Heart left ventricle (tissue), 16 donors: Measurements from ENCODE around the gene NLRP6. TPM values are rescaled to one million over a fixed set of nuclear protein-coding genes. Genes with fewer than 3 reads are reported as not detected.
"Not testable (repeated sequence)": the region's sequence is repeated elsewhere in the genome, so short reads cannot be mapped to it uniquely, and the experiment has no call there.

Experiments
- ATAC-seq, 4 donors: fragments of 200-7000 bp; cut with Tn5 transposase; one replicate each; pipeline ENCODE4 v1.9.1; 2020 to 2022; ENCODE audit warnings: moderate library complexity in 4 of 4, mild to moderate bottlenecking in 3 of 4, moderate number of reproducible peaks in 1 of 4
- DNase-seq, 5 donors: peaks; one replicate each; pipeline ENCODE4 v3.0.0-alpha.2; 2020
- H3K27ac ChIP-seq, 12 donors: fragments of 200-600 bp; sonication (generic) in 4 of 12; one replicate each; pipeline versions ENCODE4 v1.5.0 to v1.8.0; 2016 to 2022; ENCODE audit warnings: mild to moderate bottlenecking in 2 of 12
- H3K27me3 ChIP-seq, 9 donors: fragments of 200-600 bp; sonication (generic) in 2 of 9; one replicate each; pipeline versions ENCODE4 v1.5.1 to v1.8.0; 2016 to 2022; ENCODE audit warnings: mild to moderate bottlenecking in 3 of 9
- H3K36me3 ChIP-seq, 9 donors: fragments of 200-600 bp; sonication (generic) in 2 of 9; one replicate each; pipeline versions ENCODE4 v1.5.0 to v1.8.0; 2018 to 2022; ENCODE audit warnings: mild to moderate bottlenecking in 2 of 9
- H3K4me1 ChIP-seq, 12 donors: fragments of 200-600 bp; sonication (generic) in 4 of 12; one replicate each; pipeline versions ENCODE4 v1.5.0 to v1.8.0; 2016 to 2022; ENCODE audit warnings: mild to moderate bottlenecking in 3 of 12
- H3K4me3 ChIP-seq, 12 donors: fragments of 200-600 bp; sonication (generic) in 4 of 12; one replicate each; pipeline versions ENCODE4 v1.5.0 to v1.8.0; 2017 to 2022; ENCODE audit warnings: mild to moderate bottlenecking in 9 of 12, moderate library complexity in 4 of 12
- H3K9me3 ChIP-seq, 12 donors: fragments of 200-600 bp; sonication (generic) in 4 of 12; one replicate each; pipeline versions ENCODE4 v1.5.0 to v1.8.0; 2016 to 2022; ENCODE audit warnings: mild to moderate bottlenecking in 1 of 12
- CTCF ChIP-seq, 12 donors: fragments of 200-600 bp; sonication (generic) in 4 of 12; IDR thresholded peaks; one replicate each; pipeline versions ENCODE4 v1.5.0 to v1.8.0; 2018 to 2022; ENCODE audit warnings: antibody characterized with exemption in 12 of 12, mild to moderate bottlenecking in 5 of 12
- POLR2A ChIP-seq, 2 donors: fragments of 450-650 bp; IDR thresholded peaks; one replicate each; pipeline ENCODE4 v1.6.1; 2017; ENCODE audit warnings: antibody characterized with exemption in 2 of 2, mild to moderate bottlenecking in 2 of 2, moderate library complexity in 2 of 2
- WGBS, 4 donors: extraction: QIAGEN DNeasy Blood & Tissue Kit in 2 of 4; methylation state at CpG; one replicate each; pipeline versions ENCODE4 v1.1.5 to v1.1.7; 2013 to 2018; 5-methylcytosine and 5-hydroxymethylcytosine counted together
- intact Hi-C, 10 donors: fragments of 100-400 bp; cut with DNase I; formaldehyde crosslinking; loops; one replicate each; pipeline versions ENCODE4 v1.11.1 to v1.14.2; 2022
- polyA plus RNA-seq, 2 donors: library from polyadenylated mRNA; stranded (reverse); fragments of 200-250 nt; gene quantifications; one replicate each; pipeline ENCODE4 v1.2.3, GENCODE V29; 2013
- total RNA-seq, 9 donors: library from RNA; depleted of rRNA in 2 of 9; stranded (reverse); fragments of >200 nt in 2 of 9; fragmentation: NEBNext Ultra II Directional in 3 of 9; extraction: Animal tissue kit (Norgen Biotek cat#: 25700) in 3 of 9; gene quantifications; one replicate each; pipeline versions ENCODE4 v1.1.0 to v1.2.4, GENCODE V29; 2016 to 2023
- donor health status: ischemic (EF 13 %, LVEDD 7.1; RV severe dilation, severe dysfunction).
- donor health status: healthy with polysubstance abuse.
- donor health status: DM: no; HTN: yes; CAD: no.
- donor health status: DM: no; HTN: no; CAD: no.
- donor health status: ischemic (EF 25% LVEDD 6.9; RV normal size, moderate dysfunction).
- donor health status: ischemic (EF 25% LVEDD 5.7; RV mildly dilated, moderate dysfunction).
- donor health status: healthy.
- donor health status: DM: yes; HTN: yes; CAD: no.
- donor health status: ischemic (EF 35%, LVEDD 5.7; RV mildly dilated, moderate dysfunction).
- donor health status: nonischemic (EF 11% LVEDD 7.7; RV severe dilation, severe dysfunction).
- donor health status: DM: yes; HTN: yes; CAD: no.
- donor health status: PGD.
- donor health status: ischemic (EF 29% LVEDD 5.4; RV normal size, mild dysfunction).
- donor health status: nonischemic (EF 23%, LVEDD 6.1; RV moderate dilation, normal function).

The NLRP6 gene
- total and polyA plus RNA-seq, 11 donors: 0.09 to 0.20 (median 0.14) TPM; not detected in 6

DNA sequence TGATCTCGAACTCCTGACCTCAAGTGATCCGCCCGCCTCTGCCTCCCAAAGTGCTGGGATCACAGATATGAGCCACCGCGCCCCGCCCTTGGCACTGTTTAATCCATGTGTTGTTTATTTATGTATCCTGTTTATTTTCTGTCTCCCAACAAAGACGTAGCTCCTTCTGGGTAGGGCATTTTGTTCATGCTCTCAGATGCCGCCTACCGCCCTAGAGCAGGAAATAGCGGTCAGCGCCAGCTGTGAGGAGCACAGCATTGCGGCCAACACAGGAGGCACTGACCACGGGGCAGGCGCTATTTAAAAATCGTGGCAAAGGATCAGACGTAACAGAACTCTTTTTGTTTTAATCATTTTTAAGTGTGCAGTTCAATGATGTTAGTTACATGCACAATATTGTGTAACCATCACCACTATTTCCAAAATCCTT is 9.5 kb upstream of the NLRP6 start:
- H3K27me3 ChIP-seq: peaks cover 0 to 21% (median 0%) of the 10 kb centered on the region in 9 donors
- 50 to 63% (median 60%) methylated on average over 16 of the region's 16 CpGs for WGBS, 4 donors
- peak in 3 of 12 donors; percentile 10 to 17 (median 14) for TF ChIP-seq CTCF (IDR thresholded peaks at IDR 0.05)
- ATAC-seq: peak; percentile 42 to 87 (median 74)
- H3K36me3 ChIP-seq, intact Hi-C loops: not testable (repeated sequence)
- H3K4me1 ChIP-seq: peaks cover 0 to 30% (median 0%) of the 10 kb centered on the region in 12 donors
- H3K9me3 ChIP-seq: peaks cover 0 to 11% (median 2%) of the 10 kb centered on the region in 12 donors
- peak overlapping the region; percentile 1 to 90 (median 48) for H3K27ac ChIP-seq
- H3K4me3 ChIP-seq: peak overlapping the region in 5 of 12 donors; percentile 11 to 55 (median 46)
- DNase-seq: peak; percentile 52 to 70 (median 61)

DNA sequence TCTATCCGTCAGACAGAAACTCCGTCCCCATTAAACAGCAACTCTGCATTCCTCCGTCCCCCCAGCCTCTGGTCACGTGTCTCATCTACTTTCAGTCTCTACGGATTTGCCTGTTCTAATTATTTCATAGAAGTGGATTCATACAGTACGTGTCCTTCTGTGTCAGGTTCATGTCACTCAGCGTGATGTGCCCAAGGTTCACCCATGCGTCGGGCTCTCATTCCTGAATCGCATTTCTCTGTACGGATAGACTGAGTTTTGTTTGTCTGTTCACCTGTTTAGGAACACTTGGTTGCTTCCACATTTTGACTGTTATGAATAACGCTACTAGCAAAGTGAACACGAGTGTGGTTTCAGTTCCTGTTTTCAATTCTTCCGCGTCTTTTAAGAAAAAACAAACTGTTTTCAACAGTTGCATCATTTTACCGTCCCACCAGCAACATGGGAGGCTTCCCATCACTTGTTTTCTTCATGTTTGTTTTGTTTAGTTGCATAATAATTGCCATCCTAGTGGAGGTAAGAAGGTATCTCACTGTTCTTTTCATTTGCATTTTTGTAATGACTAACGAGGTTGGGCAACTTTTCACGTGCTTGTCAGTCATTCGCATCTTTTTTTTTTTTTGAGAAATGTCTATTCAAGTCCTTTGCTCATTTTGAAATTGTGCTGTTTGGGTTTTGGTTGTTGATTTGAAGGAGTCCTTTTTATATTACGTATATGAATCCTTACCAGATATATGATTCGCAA is 8.9 kb upstream of the NLRP6 start:
- WGBS, 4 donors: 47 to 66% (median 60%) methylated on average over 21 of the region's 21 CpGs
- Histone ChIP-seq H3K36me3 (no peaks in the 10 kb centered on the region), H3K27ac (peak overlapping the region in 9 of 12 donors; percentile 1 to 90 (median 49)), H3K27me3 (peaks cover 0 to 21% (median 0%) of the 10 kb centered on the region in 9 donors), H3K4me3 (peak overlapping the region in 5 of 12 donors; percentile 11 to 55 (median 46)), H3K9me3 (peaks cover 0 to 11% (median 2%) of the 10 kb centered on the region in 12 donors), H3K4me1 (peaks cover 0 to 30% (median 0%) of the 10 kb centered on the region in 12 donors)
- ATAC-seq: peak; percentile 22 to 54 (median 42)
- DNase-seq: no peak
- TF ChIP-seq CTCF (IDR thresholded peaks at IDR 0.05) (no peak), POLR2A (IDR thresholded peaks at IDR 0.05) (no peak)
- intact Hi-C loops: no loop called here

DNA sequence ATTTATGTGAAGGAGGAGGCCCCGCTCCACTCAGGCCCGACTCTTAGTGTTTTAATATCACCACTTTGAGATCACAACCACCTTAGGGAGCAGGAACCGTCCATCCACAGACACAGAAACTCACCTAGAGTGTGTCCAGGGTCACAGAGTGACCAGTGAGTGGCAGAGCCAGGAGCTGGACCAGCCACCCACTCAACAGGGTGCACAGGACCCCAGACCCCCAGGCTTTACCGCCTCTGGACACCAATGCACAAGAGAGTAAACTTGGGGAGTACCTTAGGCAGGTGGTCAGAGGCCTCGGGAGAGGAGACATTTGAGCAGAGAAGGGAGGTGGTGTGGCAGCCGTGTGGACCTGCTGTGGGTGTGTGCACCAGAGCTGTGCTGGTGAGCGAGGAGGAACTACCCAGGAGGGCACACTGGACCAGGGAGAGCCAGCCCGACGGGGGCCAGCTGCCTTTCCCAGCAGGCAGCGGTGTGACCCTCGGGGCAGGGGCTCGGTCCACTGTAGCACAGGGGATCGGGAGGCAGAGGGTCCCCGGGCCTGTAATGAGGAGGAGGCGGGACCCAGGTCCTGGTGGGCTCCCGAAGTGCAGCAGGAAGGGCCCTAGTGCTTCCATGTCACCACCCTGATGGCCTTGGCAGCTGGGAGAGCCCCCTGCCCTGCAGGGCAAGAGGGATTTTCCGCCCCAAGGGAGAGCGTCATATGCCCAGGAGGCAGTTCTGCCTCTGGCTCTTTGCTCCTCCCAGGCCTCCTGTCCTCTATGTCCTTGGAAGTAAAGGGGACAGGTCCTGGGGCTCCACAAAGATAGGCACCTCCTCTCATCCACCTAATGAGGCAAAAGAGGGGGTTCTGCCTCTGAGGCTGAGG is 7.5 kb upstream of the NLRP6 start:
- H3K27me3 ChIP-seq: peaks cover 0 to 21% (median 0%) of the 10 kb centered on the region in 9 donors
- TF ChIP-seq CTCF (IDR thresholded peaks at IDR 0.05) (no peak), POLR2A (IDR thresholded peaks at IDR 0.05) (no peak)
- no peak overlapping the region for H3K4me3 ChIP-seq
- H3K36me3 ChIP-seq: no peaks in the 10 kb centered on the region
- DNase-seq (peak in 2 of 5 donors; percentile 24 to 48), ATAC-seq (no peak)
- H3K9me3 ChIP-seq: peaks cover 0 to 7% (median 2%) of the 10 kb centered on the region in 12 donors
- H3K27ac ChIP-seq: peak overlapping the region in 2 of 12 donors; percentile 38 to 90
- intact Hi-C loops: loop anchor here in 1 of 10 donors (10.0 kb wide), 1 partner anchor 104 kb away; no protein-coding TSS in a partner anchor
- 79 to 82% (median 81%) methylated on average over 17 to 18 of the region's 18 CpGs for WGBS, 4 donors
- H3K4me1 ChIP-seq: peaks cover 0 to 30% (median 0%) of the 10 kb centered on the region in 12 donors
